PC-9 (cell line): ENCODE results near the gene ABL2.

ENCODE experiments used
- CTCF ChIP-seq: fragments of 200-600 bp; sonication (generic); conservative IDR thresholded peaks from 2 replicates; pipeline ENCODE4 v1.6.1; 2017; ENCODE audit warnings: mixed run types, antibody characterized with exemption, mild to moderate bottlenecking, moderate library complexity
- EZH2 ChIP-seq: fragments of 200-600 bp; sonication (generic); IDR thresholded peaks from 2 replicates; pipeline ENCODE4 v1.8.0; 2017; ENCODE audit warnings: antibody characterized with exemption, low read depth

- peak; percentile 78 for TF ChIP-seq CTCF
- TF ChIP-seq EZH2, result no peak
These were observed 108.1 kb downstream of the ABL2 start for GRCh38 chr1:179121159-179121938.
